IMR-90 (cell line): ENCODE data around the gene MAN1C1. TPM values are rescaled to one million over a fixed set of nuclear protein-coding genes. Genes with fewer than 3 reads are reported as not detected.

Experiments
- ATAC-seq: fragments of 200-7000 bp; cut with Tn5 transposase; 2 replicates; pipeline ENCODE4 v1.9.1; 2020; ENCODE audit warnings: low read depth, mild to moderate bottlenecking, moderate library complexity
- BruUV-seq: library from RNA; stranded (reverse); fragments of 400-500 nt; replicated peaks from 2 replicates; lab custom pipeline; 2021; lab: Mats Ljungman, UMichigan
- CTCF ChIA-PET: fragments of 300-600 bp; formaldehyde crosslinking; extraction: SDS; loops from one replicate; lab custom pipeline; 2021; ENCODE audit warnings: antibody characterized with exemption; lab: Yijun Ruan, JAX
- POLR2A ChIA-PET: fragments of 300-600 bp; sonication (Branson Sonifier 250); formaldehyde crosslinking; loops from one replicate; lab custom pipeline; 2022; ENCODE audit warnings: antibody characterized with exemption; ENCODE audit not compliant: unreplicated experiment; lab: Charles Lee
- DNase-seq: peaks from one replicate; pipeline ENCODE4 v3.0.0; 2013
- H2AFZ ChIP-seq: replicated peaks from 2 replicates; pipeline ENCODE3; 2013; ENCODE audit warnings: low read length, mild to moderate bottlenecking; ENCODE audit not compliant: poor library complexity
- H2AK5ac ChIP-seq: 2 replicates; pipeline ENCODE4 v1.6.1; 2013; ENCODE audit warnings: low read depth, low read length, inconsistent platforms
- H2AK9ac ChIP-seq: replicated peaks from 2 replicates; pipeline ENCODE3; 2013; ENCODE audit warnings: mild to moderate bottlenecking, low read depth, low read length, moderate library complexity; ENCODE audit not compliant: poor library complexity
- H2BK120ac ChIP-seq: 2 replicates; pipeline ENCODE4 v1.6.1; 2013; ENCODE audit warnings: low read depth, low read length, inconsistent platforms
- H2BK15ac ChIP-seq: 3 replicates; pipeline ENCODE4 v1.6.1; 2013; ENCODE audit warnings: low read depth, low read length, inconsistent platforms
- H2BK20ac ChIP-seq: 2 replicates; pipeline ENCODE4 v1.6.1; 2013; ENCODE audit warnings: low read depth, mild to moderate bottlenecking, inconsistent platforms, low read length, moderate library complexity
- H2BK5ac ChIP-seq: 2 replicates; pipeline ENCODE4 v1.6.1; 2013; ENCODE audit warnings: mild to moderate bottlenecking, low read depth, low read length, inconsistent platforms; ENCODE audit not compliant: poor library complexity, severe bottlenecking
- H3K14ac ChIP-seq: replicated peaks from 2 replicates; pipeline ENCODE4 v1.6.1; 2013; ENCODE audit warnings: low read depth, low read length, inconsistent platforms
- H3K18ac ChIP-seq: 2 replicates; pipeline ENCODE4 v1.6.1; 2013; ENCODE audit warnings: low read depth, low read length, control low read depth
- H3K23ac ChIP-seq: 2 replicates; pipeline ENCODE4 v1.6.1; 2013; ENCODE audit warnings: low read depth, low read length, inconsistent platforms
- H3K27ac ChIP-seq: 2 replicates; pipeline ENCODE4 v1.5.1; 2013; ENCODE audit warnings: mild to moderate bottlenecking, control low read depth, low read length; ENCODE audit not compliant: insufficient read depth
- H3K27me3 ChIP-seq: 2 replicates; pipeline ENCODE4 v1.6.1; 2013; ENCODE audit warnings: low read length; ENCODE audit not compliant: control insufficient read depth, insufficient read depth
- H3K36me3 ChIP-seq: 2 replicates; pipeline ENCODE4 v1.6.1; 2013; ENCODE audit warnings: low read length, mixed read lengths; ENCODE audit not compliant: control insufficient read depth, insufficient read depth
- H3K4ac ChIP-seq: 2 replicates; pipeline ENCODE4 v1.6.1; 2013; ENCODE audit warnings: low read depth, low read length, inconsistent platforms
- H3K4me1 ChIP-seq: 2 replicates; pipeline ENCODE4 v1.6.1; 2013; ENCODE audit warnings: low read length, mixed read lengths; ENCODE audit not compliant: control insufficient read depth, insufficient read depth
- H3K4me2 ChIP-seq: 2 replicates; pipeline ENCODE4 v1.6.1; 2013; ENCODE audit warnings: low read depth, mild to moderate bottlenecking, control low read depth, low read length, moderate library complexity
- H3K4me3 ChIP-seq: 2 replicates; pipeline ENCODE4 v1.5.1; 2013; ENCODE audit warnings: low read depth, mild to moderate bottlenecking, control low read depth, low read length, moderate library complexity; ENCODE audit not compliant: insufficient read depth
- H3K56ac ChIP-seq: 2 replicates; pipeline ENCODE4 v1.6.1; 2013; ENCODE audit warnings: low read length, inconsistent platforms; ENCODE audit not compliant: insufficient read depth; ENCODE audit errors: extremely low read depth
- H3K79me1 ChIP-seq, 2 experiments: 2 replicates each; pipeline ENCODE4 v1.6.1; 2013; ENCODE audit warnings: low read length in 2 of 2, inconsistent platforms in 1 of 2, low read depth in 1 of 2
- H3K9ac ChIP-seq: 2 replicates; pipeline ENCODE4 v1.6.1; 2013; ENCODE audit warnings: low read depth, low read length, control low read depth
- H3K9me1 ChIP-seq: 2 replicates; pipeline ENCODE4 v1.6.1; 2013; ENCODE audit warnings: low read length, inconsistent platforms; ENCODE audit not compliant: insufficient read depth
- H3K9me3 ChIP-seq: 2 replicates; pipeline ENCODE4 v1.6.1; 2013; ENCODE audit warnings: low read length; ENCODE audit not compliant: control insufficient read depth, insufficient read depth
- H4K20me1 ChIP-seq: 2 replicates; pipeline ENCODE4 v1.6.1; 2013; ENCODE audit warnings: low read length, inconsistent platforms; ENCODE audit not compliant: insufficient read depth
- H4K5ac ChIP-seq: 2 replicates; pipeline ENCODE4 v1.6.1; 2013; ENCODE audit warnings: mild to moderate bottlenecking, low read depth, low read length, control low read depth
- H4K8ac ChIP-seq, 2 experiments: 2 replicates each; pipeline ENCODE4 v1.6.1; 2013; ENCODE audit warnings: low read depth in 2 of 2, low read length in 2 of 2, control low read depth in 1 of 2, inconsistent platforms in 1 of 2
- H4K91ac ChIP-seq: 2 replicates; pipeline ENCODE4 v1.6.1; 2013; ENCODE audit warnings: low read depth, low read length, inconsistent platforms; ENCODE audit not compliant: insufficient read depth
- BHLHE40 ChIP-seq: fragments of 150-350 bp; IDR thresholded peaks from 2 replicates; pipeline ENCODE4 v1.6.1; 2016; ENCODE audit warnings: mild to moderate bottlenecking, low read depth, low read length
- CEBPB ChIP-seq: IDR thresholded peaks from 2 replicates; pipeline ENCODE4 v1.6.1; 2012; ENCODE audit warnings: low read depth, low read length, improper control_type of control experiment
- CHD1 ChIP-seq: IDR thresholded peaks from 2 replicates; pipeline ENCODE4 v1.6.1; 2012; ENCODE audit warnings: low read depth, low read length, improper control_type of control experiment
- CTCF ChIP-seq: conservative IDR thresholded peaks from 2 replicates; pipeline ENCODE4 v1.5.1; 2012; ENCODE audit warnings: mild to moderate bottlenecking, low read depth, low read length, improper control_type of control experiment
- ELK1 ChIP-seq: fragments of 150-350 bp; IDR thresholded peaks from 2 replicates; pipeline ENCODE4 v1.6.1; 2016; ENCODE audit warnings: low read depth, mild to moderate bottlenecking, low read length, moderate library complexity, borderline replicate concordance
- FOS ChIP-seq: fragments of 150-350 bp; IDR thresholded peaks from 2 replicates; pipeline ENCODE4 v1.6.1; 2016; ENCODE audit warnings: low read depth, low read length
- MAFK ChIP-seq: IDR thresholded peaks from 2 replicates; pipeline ENCODE4 v1.6.1; 2012; ENCODE audit warnings: low read depth, low read length, improper control_type of control experiment
- MAZ ChIP-seq: IDR thresholded peaks from 2 replicates; pipeline ENCODE4 v1.6.1; 2012; ENCODE audit warnings: low read depth, mild to moderate bottlenecking, low read length, improper control_type of control experiment, moderate library complexity, borderline replicate concordance
- MXI1 ChIP-seq: IDR thresholded peaks from 2 replicates; pipeline ENCODE4 v1.6.1; 2012; ENCODE audit warnings: low read depth, mild to moderate bottlenecking, low read length, moderate library complexity, borderline replicate concordance
- NFE2L2 ChIP-seq: fragments of 150-350 bp; IDR thresholded peaks from 2 replicates; pipeline ENCODE4 v1.6.1; 2016; ENCODE audit warnings: low read depth, mild to moderate bottlenecking, low read length
- POLR2A ChIP-seq: IDR thresholded peaks from 2 replicates; pipeline ENCODE4 v1.6.1; 2012; ENCODE audit warnings: mild to moderate bottlenecking, low read depth, low read length
- RAD21 ChIP-seq: IDR thresholded peaks from 2 replicates; pipeline ENCODE4 v1.6.1; 2012; ENCODE audit warnings: low read length, improper control_type of control experiment
- RCOR1 ChIP-seq: IDR thresholded peaks from 2 replicates; pipeline ENCODE4 v1.6.1; 2012; ENCODE audit warnings: mild to moderate bottlenecking, low read length, improper control_type of control experiment; ENCODE audit not compliant: insufficient replicate concordance
- RFX5 ChIP-seq: IDR thresholded peaks from 2 replicates; pipeline ENCODE4 v1.8.0; 2012; ENCODE audit warnings: low read depth, mild to moderate bottlenecking, low read length, moderate library complexity
- SMC3 ChIP-seq: fragments of 150-350 bp; IDR thresholded peaks from 2 replicates; pipeline ENCODE4 v1.6.1; 2016; ENCODE audit warnings: low read depth, mild to moderate bottlenecking, antibody characterized with exemption, low read length, moderate library complexity
- WGBS, 2 experiments: methylation state at CpG; one replicate each; pipeline versions ENCODE4 v1.1.5 to v1.1.7; 2013; ENCODE audit warnings: missing lambda C conversion rate in 2 of 2; ENCODE audit not compliant: insufficient read length in 1 of 2; ENCODE audit errors: extremely low coverage in 2 of 2; 5-methylcytosine and 5-hydroxymethylcytosine counted together
- dilution Hi-C: fragments of 300-500 bp; cut with HindIII; formaldehyde crosslinking; loops from one replicate; pipeline ENCODE4 v1.14.3; 2018; ENCODE audit warnings: low sequenced_read_pairs; ENCODE audit not compliant: unreplicated experiment
- in situ Hi-C: fragments of 300-500 bp; cut with MboI; formaldehyde crosslinking; loops from 3 replicates; pipeline ENCODE4 v1.14.3; 2019; ENCODE audit warnings: low sequenced_read_pairs, inconsistent platforms, mixed read lengths
- intact Hi-C: fragments of 100-400 bp; cut with micrococcal nuclease; formaldehyde crosslinking; loops from 2 replicates; pipeline ENCODE4 v1.10.0; 2022
- polyA plus RNA-seq, 3 experiments: library from polyadenylated mRNA; depleted of rRNA; stranded (reverse); fragments of >200 nt; gene quantifications; 2 replicates each; pipeline ENCODE4 v1.2.3, GENCODE V29; 2012; ENCODE audit warnings: low replicate concordance in 1 of 3
- total RNA-seq: library from RNA; depleted of rRNA; stranded (reverse); fragments of >200 nt; gene quantifications from 2 replicates; pipeline ENCODE4 v1.2.3, GENCODE V29; 2012
- TF ChIP-seq, protein P1 (sequence below): fragments of 150-350 bp; IDR thresholded peaks from 2 replicates; pipeline ENCODE4 v1.6.1; 2017; ENCODE audit warnings: mild to moderate bottlenecking, antibody characterized with exemption, low read length, low read depth

The MAN1C1 gene
- total and polyA plus RNA-seq, 2 of the 4 experiments (the other 2 are of a cell fraction) = 3.2 to 11.3 TPM

DNA sequence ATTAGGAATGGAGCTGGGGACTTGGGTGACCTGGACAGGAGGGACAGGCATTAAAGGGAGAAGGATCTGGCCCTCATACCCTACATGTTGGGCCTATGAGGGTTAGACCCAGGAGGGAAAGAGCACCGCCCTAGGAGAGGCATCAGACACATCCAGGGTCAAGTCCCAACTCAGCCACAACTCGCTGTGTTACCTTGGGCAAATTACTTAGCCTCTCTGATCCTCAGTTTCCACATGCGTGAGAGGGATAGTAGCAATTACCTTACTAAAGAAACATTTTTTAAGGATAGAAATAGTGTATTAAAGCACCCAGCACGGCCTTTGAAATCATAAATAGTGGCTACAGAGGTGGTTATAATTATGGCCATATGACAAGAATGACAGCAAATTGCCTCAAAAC lies 163.3 kb downstream of the MAN1C1 start:
- Histone ChIP-seq H3K4me3 (no peak overlapping the region), H4K5ac (no peak overlapping the region), H2AK5ac (no peak overlapping the region), H3K14ac (no peak overlapping the region), H3K4me1 (peaks cover 9% of the 10 kb centered on the region), H2BK120ac (no peak overlapping the region), H3K9ac (no peak overlapping the region), H3K9me1 (0 out of 2 replicates have a peak, but pooled peaks cover 2% of the 10 kb centered on the region), H3K79me1 (no peaks in the 10 kb centered on the region), H3K9me3 (no peaks in the 10 kb centered on the region), H2AK9ac (peak overlapping the region; percentile 23), H3K23ac (0 out of 2 replicates have a peak overlapping the region, but pooled peaks have one; percentile 19), H3K36me3 (peaks cover 19% of the 10 kb centered on the region; the same call in 1 of the 2 replicates), H3K27ac (no peak overlapping the region), H3K4ac (no peak overlapping the region), H3K18ac (no peak overlapping the region), H3K4me2 (no peak overlapping the region), H3K27me3 (no peaks in the 10 kb centered on the region), H4K91ac (no peak overlapping the region), H4K20me1 (no peaks in the 10 kb centered on the region; the same call in 1 of the 2 replicates), H2BK5ac (no peak overlapping the region), H2BK15ac (no peak overlapping the region), H4K8ac (no peak overlapping the region), H2AFZ (no peak overlapping the region), H3K56ac (no peak overlapping the region), H2BK20ac (no peak overlapping the region)
- ATAC-seq = no peak
- CTCF ChIA-PET = no interaction called here
- no TSS peak for BruUV-seq
- intact Hi-C loops = no loop called here
- dilution Hi-C loops = no loop called here
- WGBS, 2 experiments = no CpG with 5 or more reads among the region's 4 CpGs
- POLR2A ChIA-PET = no interaction called here
- TF ChIP-seq RAD21 = no peak
- no peak for TF ChIP-seq NFE2L2
- no peak for TF ChIP-seq FOS
- TF ChIP-seq BHLHE40 = no peak
- no peak for TF ChIP-seq CTCF
- TF ChIP-seq MAFK = no peak
- TF ChIP-seq RFX5 = no peak
- TF ChIP-seq CEBPB = no peak
- no peak for TF ChIP-seq CHD1
- no peak for TF ChIP-seq RCOR1
- no peak for TF ChIP-seq SMC3
- TF ChIP-seq MAZ = no peak
- no peak for TF ChIP-seq MXI1
- TF ChIP-seq, protein P1, sequence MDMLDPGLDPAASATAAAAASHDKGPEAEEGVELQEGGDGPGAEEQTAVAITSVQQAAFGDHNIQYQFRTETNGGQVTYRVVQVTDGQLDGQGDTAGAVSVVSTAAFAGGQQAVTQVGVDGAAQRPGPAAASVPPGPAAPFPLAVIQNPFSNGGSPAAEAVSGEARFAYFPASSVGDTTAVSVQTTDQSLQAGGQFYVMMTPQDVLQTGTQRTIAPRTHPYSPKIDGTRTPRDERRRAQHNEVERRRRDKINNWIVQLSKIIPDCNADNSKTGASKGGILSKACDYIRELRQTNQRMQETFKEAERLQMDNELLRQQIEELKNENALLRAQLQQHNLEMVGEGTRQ = no peak
- TF ChIP-seq POLR2A = no peak
- no peak for TF ChIP-seq ELK1
- in situ Hi-C loops = no loop called here
- DNase-seq = no peak
